HG03439 (cell line): Measurements from ENCODE around the gene NUS1.
"Not testable (repeated sequence)": the region's sequence is repeated elsewhere in the genome, so short reads cannot be mapped to it uniquely, and the experiment has no call there.

Experiments used
- ATAC-seq: cut with Tn5 transposase; IDR thresholded peaks from one replicate; pipeline ENCODE4 v1.9.1; 2021; ENCODE audit warnings: mild to moderate bottlenecking, moderate library complexity; ENCODE audit not compliant: unreplicated experiment

The NUS1 gene

DNA sequence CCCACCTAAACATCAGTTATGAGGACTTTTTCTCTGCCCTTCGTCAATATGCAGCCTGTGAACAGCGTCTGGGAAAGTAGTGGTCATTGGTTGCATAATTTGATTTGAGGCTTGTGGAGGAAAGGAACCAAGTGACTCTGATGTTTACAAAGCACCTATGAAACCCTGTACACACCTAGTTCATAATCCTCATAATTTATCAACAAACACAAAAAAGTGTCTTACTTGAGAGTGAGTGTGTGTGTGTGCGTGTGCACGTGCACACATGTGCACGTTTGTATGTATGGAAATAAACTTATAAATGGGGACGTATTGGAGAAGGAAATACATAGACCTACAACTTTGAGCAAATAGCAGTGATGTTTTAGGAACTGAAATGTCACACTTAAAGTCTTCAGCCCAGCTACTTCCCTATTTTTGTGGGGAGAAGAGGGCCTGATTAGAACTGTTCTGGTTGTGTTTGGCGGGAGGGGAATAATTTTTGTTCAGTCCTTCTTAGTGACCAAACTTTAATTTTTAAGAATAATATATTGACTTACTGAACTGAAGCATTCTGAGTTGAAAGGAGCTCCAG is 31.8 kb downstream of the NUS1 start:
- not testable (repeated sequence) for ATAC-seq

DNA sequence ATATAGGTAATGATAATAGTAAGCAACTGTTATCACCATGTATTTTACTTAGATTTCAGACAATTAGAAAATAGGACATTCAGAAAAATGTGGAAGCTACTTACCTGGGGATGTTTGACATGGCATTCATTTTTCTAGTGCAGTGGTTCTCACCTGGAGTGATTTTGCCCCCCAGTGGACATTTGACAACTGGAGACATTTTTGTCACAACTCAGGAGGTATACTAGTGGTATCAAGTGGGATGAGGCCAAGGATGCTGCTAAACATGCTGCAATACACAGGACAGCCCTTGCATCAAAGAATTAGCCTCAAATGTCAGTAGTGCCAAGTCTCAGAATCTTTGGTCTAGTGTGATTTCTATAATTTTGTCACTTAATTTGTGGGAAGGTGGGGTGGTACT is 36.1 kb downstream of the NUS1 start:
- no peak for ATAC-seq

DNA sequence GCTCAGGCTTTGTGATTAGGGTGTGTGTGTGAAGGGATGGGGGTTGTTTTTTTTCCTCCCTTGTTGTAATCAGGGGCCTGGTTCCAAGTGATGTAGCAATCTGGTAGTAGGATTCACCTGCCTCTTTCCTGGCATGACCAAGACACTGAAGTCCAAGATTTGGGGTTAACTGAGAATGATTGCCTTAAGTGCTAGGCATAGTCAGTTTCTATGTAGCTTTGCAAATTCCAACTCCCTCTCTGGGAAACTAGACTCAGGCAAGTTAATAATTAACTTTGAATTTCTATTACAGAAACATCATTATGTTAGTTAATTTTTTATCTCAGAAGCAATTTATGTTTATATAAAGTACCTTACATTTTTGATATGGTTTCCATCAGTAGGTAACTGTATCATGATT is 43.6 kb downstream of the NUS1 start:
- no peak for ATAC-seq

DNA sequence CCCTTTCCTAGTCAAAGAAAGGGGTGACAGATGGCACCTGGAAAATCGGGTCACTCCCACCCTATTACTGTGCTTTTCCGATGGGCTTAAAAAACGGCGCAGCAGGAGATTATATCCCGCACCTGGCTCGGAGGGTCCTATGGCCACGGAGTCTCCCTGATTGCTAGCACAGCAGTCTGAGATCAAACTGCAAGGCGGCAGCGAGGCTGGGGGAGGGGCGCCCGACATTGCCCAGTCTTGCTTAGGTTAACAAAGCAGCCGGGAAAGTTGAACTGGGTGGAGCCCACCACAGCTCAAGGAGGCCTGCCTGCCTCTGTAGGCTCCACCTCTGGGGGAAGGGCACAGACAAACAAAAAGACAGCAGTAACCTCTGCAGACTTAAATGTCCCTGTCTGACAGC is 46.3 kb downstream of the NUS1 start:
- not testable (repeated sequence) for ATAC-seq

DNA sequence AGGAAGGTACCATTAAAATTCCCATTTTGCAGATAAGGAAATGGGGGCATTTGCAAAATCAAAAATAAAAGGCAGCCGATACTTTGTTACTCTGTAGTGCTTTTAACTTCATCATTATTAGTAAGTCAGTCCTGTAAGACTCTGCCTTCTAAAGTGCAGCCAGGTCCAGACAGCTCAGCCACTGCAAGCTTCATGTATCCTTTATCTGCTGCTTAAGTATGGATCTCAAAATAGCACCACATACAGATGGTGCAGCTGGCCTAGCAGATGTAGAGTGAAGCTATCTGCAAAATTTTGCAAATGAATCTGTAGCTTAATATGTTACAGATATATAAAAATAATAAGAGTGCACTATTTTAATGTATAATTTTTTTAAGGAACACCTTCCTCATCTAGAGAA is 53.4 kb downstream of the NUS1 start:
- no peak for ATAC-seq

DNA sequence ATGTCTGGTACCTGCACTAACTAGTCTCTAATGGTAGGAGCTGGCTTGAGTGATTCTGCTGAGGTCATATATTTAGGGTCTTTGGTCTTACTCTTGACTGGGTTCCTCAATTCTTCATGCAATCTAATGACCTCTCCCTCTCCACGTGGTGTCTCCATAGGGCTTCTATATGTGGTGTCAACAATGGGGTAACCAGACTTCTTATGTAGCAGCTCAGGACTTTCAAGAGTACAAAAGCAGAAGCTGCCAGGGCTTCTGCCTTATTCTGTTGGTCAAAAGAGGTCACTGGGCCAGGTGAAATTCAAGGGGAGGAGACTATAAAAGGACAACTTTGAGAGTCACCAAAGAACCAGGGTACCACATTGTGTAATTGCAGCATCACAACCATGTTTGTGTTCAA is 54.3 kb downstream of the NUS1 start:
- ATAC-seq, result no peak

DNA sequence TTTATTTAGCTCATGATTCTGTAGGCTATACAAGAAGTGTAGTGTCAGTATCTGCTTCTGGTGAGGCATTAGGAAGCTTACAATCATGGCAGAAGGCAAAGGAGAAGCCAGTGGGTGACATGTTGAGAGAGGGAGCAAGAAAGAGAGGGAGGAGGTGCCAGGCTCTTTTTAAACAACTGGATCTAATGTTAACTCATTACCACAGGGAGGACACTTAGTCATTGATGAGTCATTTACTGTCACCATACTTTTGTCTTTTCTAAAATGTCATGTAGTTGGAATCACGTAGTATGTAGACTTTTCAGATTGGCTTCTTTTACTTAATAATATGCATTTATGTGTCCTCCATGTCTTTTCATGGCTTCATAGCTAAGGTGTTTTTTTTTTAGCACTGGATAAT is 58.1 kb downstream of the NUS1 start:
- no peak for ATAC-seq

DNA sequence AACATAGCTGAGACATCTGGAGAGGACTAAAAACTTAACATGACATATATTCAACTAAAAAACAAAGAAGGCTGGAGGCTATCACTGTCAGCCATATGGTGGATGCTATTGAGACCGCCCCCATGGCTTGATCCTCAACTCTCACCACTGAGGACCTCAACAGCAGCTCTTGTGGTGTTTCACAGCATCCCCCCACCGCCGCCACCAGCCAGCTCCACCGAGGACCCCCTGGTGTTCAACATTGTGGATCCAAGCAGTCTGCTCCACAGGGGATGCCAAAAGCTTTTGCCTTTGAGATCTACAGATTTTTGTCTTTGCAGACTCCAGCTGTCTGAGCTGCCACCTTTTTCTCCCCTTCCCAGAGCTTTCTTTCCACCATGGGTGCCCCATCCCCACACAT is 64.6 kb downstream of the NUS1 start:
- no peak for ATAC-seq

DNA sequence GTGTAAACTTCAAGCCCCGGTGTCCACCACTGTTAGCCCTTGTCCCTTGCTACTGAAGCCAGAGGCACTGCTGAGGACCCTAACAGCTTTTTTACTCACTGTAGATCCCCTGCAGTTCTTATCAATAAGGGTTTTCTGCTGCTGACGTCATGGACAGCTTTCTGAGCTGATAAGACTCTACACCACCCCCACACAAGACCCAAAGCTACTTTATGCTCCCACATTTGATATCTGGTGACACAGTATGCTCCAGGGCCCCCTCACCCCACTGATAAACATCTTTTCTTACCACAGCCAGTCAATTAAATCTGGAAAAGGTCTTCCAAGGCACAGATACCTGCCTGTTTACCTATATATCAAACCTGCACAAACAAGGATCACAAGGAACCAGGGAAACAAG is 65.3 kb downstream of the NUS1 start:
- no peak for ATAC-seq

DNA sequence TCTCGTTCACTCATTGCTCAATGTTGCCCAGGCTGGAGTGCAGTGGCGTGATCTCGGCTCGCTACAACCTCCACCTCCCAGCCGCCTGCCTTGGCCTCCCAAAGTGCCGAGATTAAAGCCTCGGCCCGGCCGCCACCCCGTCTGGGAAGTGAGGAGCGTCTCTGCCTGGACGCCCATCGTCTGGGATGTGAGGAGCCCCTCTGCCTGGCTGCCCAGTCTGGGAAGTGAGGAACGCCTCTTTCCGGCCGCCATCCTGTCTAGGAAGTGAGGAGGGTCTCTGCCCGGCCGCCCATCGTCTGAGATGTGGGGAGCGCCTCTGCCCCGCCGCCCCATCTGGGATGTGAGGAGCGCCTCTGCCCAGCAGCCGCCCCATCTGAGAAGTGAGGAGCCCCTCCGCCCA is 75.4 kb downstream of the NUS1 start:
- ATAC-seq, result not testable (repeated sequence)
